ENCODE measurements around the gene ELMOD2. TPM values are rescaled to one million over a fixed set of nuclear protein-coding genes. Genes with fewer than 3 reads are reported as not detected.

Gene ELMOD2, protein sequence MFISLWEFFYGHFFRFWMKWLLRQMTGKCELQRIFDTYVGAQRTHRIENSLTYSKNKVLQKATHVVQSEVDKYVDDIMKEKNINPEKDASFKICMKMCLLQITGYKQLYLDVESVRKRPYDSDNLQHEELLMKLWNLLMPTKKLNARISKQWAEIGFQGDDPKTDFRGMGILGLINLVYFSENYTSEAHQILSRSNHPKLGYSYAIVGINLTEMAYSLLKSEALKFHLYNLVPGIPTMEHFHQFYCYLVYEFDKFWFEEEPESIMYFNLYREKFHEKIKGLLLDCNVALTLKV
- 10 to 100 TPM; 10.3 to 19.3 TPM for total RNA-seq

DNA sequence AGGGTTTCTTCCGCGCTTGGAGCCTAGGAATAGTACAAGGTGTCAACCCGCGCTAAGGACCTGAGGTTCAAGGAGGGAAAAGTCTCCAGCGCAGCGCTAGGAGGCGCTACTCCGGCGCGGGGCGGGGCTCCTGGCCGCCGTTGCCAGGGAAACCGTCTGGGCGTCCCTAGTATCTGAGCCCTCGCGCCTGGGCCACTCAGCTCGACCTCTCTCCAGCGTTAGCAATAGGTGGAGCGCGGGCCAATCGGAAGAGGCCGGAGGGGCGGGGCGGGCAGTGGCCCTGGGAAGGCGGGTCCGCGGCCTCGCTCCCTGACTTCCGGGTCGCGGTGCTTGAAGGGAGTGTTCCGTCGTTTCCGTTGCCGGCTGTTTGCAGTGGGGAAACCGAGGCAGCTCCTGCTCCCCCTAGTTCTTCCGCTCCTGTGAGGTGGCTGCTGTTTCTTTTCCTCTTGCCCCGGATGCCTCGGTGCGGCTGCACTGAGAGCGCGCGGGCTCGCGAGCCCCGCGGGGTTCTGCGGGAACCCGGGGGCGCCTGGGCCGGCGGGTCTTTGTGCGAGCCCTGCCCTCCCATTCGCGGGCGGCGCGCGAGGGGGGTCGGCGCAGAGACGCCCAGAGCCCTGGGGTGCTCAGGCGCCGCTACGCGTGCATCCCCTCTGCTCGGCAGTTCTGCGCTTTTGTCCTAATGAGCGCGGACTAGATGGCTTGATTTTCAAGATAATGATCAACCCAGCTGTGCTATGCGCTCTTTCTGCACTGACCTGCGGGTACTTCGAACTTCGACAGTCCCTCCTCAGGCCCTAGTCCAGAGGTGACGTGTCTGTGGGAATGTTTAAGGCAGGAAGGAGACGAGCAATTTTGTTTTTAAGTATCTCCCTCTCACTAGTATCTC lies at the start of gene ELMOD2:
Gene ELMOD2, plus strand, starts transcription at position 312 of the 886 bp plus-strand sequence. CDS start 1,261 bp downstream, outside the sequence.

GRCh38 chr4:140497747-140498636 lies 26.0 kb upstream of the ELMOD2 start, which contains the start of gene MGAT4D:
Gene MGAT4D (minus strand): TSS chr4:140498293. CDS start chr4:140498222, 71 bp downstream.

DNA sequence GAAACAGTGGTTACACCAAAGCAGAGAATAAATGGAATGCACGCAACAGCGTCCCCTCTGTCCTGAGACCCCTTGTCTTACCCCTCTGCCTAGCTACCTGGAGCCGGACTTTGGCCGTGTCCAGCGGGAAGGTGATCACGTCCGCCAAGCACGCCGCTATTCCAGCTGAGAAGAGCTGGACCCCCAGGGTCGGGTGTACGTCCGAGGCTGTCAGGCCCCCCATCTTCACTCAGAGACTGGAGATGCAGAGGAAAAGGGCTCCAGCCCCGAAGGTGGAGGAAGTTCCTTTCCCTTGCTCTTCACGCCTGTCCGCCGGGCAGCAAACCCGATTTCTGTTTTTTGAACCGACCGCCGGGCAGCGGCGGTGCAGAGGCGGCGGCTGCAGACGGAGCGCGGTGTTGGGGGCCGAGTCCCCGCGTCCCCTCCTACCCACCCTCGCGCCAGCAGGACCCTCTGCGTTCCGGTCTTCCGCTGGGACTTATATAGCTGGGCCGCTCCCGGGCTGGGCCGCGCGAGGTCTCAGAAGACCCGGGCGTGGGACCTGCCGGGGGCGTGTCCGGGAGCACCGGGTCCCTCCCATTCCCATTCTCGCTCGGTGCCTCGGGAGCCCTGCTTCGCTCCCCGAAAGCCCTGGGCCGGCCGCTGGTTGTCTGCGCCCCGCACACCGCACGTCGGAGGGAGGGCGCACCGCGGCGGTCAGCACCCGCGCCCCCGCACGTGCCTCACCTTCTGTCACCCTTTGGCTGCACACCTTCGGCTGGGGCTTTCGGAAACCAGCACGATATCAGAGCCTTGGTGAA lies 44.7 kb downstream of the ELMOD2 start, which contains the start of gene UCP1:
Gene UCP1, minus strand, starts transcription at position 455 of the 800 bp plus-strand sequence. Its CDS starts 232 bp downstream, at position 223.

Small RNA genes within 50 kb of the gene (small RNA-seq; reads per million reads assigned to genes)
- gene AC108019.1, result 0 reads per million in 2 donors
- gene RN7SL152P, result 0 reads per million in 2 donors

Other genes starting within 250 kb of the ELMOD2 start
- 10 to 100 TPM; 48.6 to 49.6 TPM for gene SCOC, start 150.5 kb upstream of the ELMOD2 start, total RNA-seq
- not detected for gene CLGN, start 96.5 kb upstream of the ELMOD2 start, total RNA-seq
- not detected for gene MGAT4D, start 25.9 kb upstream of the ELMOD2 start, total RNA-seq
- not detected for gene UCP1, start 44.8 kb downstream of the ELMOD2 start, total RNA-seq
- gene TBC1D9, start 232.2 kb downstream of the ELMOD2 start, total RNA-seq, result 10 to 100 TPM; 10.3 to 28.3 TPM